GM23338 (cell line): ENCODE results near the gene COL18A1.

Source experiments
- CREB1 ChIP-seq: fragments of 250-450 bp; sonication (Bioruptor Pico); IDR thresholded peaks from 2 replicates; pipeline ENCODE4 v1.5.0; 2020; ENCODE audit warnings: low read depth, mild to moderate bottlenecking, moderate library complexity
- CTCF ChIP-seq, 2 experiments: fragments of 200-600 bp in 1 of 2; sonication (generic) in 1 of 2; conservative IDR thresholded peaks; 2 replicates each; pipeline versions ENCODE4 v1.5.1 to v1.6.1; 2016 to 2017; ENCODE audit warnings: antibody characterized with exemption in 2 of 2, low read depth in 2 of 2, mild to moderate bottlenecking in 2 of 2, moderate library complexity in 1 of 2
- EZH2 ChIP-seq: fragments of 200-600 bp; sonication (generic); IDR thresholded peaks from one replicate; pipeline ENCODE4 v1.8.0; 2017; ENCODE audit warnings: antibody characterized with exemption, mild to moderate bottlenecking, low read depth; ENCODE audit not compliant: unreplicated experiment
- EZH2phosphoT487 ChIP-seq: fragments of 200-600 bp; sonication (generic); IDR thresholded peaks from one replicate; pipeline ENCODE4 v1.8.1; 2018; ENCODE audit warnings: antibody characterized with exemption; ENCODE audit not compliant: unreplicated experiment
- POLR2AphosphoS5 ChIP-seq: IDR thresholded peaks from 2 replicates; pipeline ENCODE4 v1.6.1; 2016; ENCODE audit warnings: antibody characterized with exemption, low read depth
- REST ChIP-seq: IDR thresholded peaks from one replicate; pipeline ENCODE4 v1.6.1; 2018; ENCODE audit warnings: antibody characterized with exemption; ENCODE audit not compliant: unreplicated experiment
- STAT1 ChIP-seq: IDR thresholded peaks from one replicate; pipeline ENCODE4 v1.6.1; 2016; ENCODE audit warnings: antibody characterized with exemption; ENCODE audit not compliant: unreplicated experiment

- TF ChIP-seq CTCF (conservative IDR thresholded peaks at IDR 0.05; ENCODE audit: low read depth in 2 of 2), result no peak
- TF ChIP-seq EZH2, result no peak
- TF ChIP-seq STAT1, result no peak
- no peak for TF ChIP-seq EZH2phosphoT487
- TF ChIP-seq REST, result no peak
- TF ChIP-seq CREB1, result no peak
- TF ChIP-seq POLR2AphosphoS5, result no peak
Measured at GRCh38 chr21:45379171-45379900, 25.6 kb upstream of the COL18A1 start.
